Ishikawa (cell line): Measurements from ENCODE around the gene NMB.

Source experiments
- CEBPB ChIP-seq: IDR thresholded peaks from 2 replicates; pipeline ENCODE4 v1.6.1; 2012
- EP300 ChIP-seq: IDR thresholded peaks from 2 replicates; pipeline ENCODE4 v1.6.1; 2012; ENCODE audit warnings: borderline replicate concordance
- FOXM1 ChIP-seq: IDR thresholded peaks from 2 replicates; pipeline ENCODE4 v1.6.1; 2012; ENCODE audit warnings: low read depth, borderline replicate concordance
- MAX ChIP-seq: IDR thresholded peaks from 2 replicates; pipeline ENCODE4 v1.6.1; 2012
- NFIC ChIP-seq: IDR thresholded peaks from 2 replicates; pipeline ENCODE4 v1.6.1; 2012
- RAD21 ChIP-seq: IDR thresholded peaks from 2 replicates; pipeline ENCODE4 v1.6.1; 2012; ENCODE audit warnings: low read depth
- REST ChIP-seq: IDR thresholded peaks from 2 replicates; pipeline ENCODE4 v1.6.1; 2012; ENCODE audit warnings: low read depth, mild to moderate bottlenecking
- TAF1 ChIP-seq: IDR thresholded peaks from 2 replicates; pipeline ENCODE4 v1.6.1; 2012; ENCODE audit warnings: low read depth, mild to moderate bottlenecking
- TCF12 ChIP-seq: IDR thresholded peaks from 2 replicates; pipeline ENCODE4 v1.6.1; 2012; ENCODE audit warnings: low read depth
- USF1 ChIP-seq: IDR thresholded peaks from 2 replicates; pipeline ENCODE4 v1.6.1; 2012
- YY1 ChIP-seq: IDR thresholded peaks from 2 replicates; pipeline ENCODE4 v1.6.1; 2012; ENCODE audit warnings: low read depth
- ZBTB7A ChIP-seq: IDR thresholded peaks from 2 replicates; pipeline ENCODE4 v1.6.1; 2012; ENCODE audit warnings: low read depth

GRCh38 chr15:84645997-84646396, 12.0 kb downstream of the NMB start:
- TF ChIP-seq MAX (no peak), ZBTB7A (no peak), TAF1 (no peak), REST (no peak), CEBPB (no peak), FOXM1 (no peak), EP300 (no peak), USF1 (no peak), NFIC (no peak), YY1 (no peak), TCF12 (no peak), RAD21 (no peak)
